Measurements from ENCODE around the gene TMEM182.

TMEM182 gene

DNA sequence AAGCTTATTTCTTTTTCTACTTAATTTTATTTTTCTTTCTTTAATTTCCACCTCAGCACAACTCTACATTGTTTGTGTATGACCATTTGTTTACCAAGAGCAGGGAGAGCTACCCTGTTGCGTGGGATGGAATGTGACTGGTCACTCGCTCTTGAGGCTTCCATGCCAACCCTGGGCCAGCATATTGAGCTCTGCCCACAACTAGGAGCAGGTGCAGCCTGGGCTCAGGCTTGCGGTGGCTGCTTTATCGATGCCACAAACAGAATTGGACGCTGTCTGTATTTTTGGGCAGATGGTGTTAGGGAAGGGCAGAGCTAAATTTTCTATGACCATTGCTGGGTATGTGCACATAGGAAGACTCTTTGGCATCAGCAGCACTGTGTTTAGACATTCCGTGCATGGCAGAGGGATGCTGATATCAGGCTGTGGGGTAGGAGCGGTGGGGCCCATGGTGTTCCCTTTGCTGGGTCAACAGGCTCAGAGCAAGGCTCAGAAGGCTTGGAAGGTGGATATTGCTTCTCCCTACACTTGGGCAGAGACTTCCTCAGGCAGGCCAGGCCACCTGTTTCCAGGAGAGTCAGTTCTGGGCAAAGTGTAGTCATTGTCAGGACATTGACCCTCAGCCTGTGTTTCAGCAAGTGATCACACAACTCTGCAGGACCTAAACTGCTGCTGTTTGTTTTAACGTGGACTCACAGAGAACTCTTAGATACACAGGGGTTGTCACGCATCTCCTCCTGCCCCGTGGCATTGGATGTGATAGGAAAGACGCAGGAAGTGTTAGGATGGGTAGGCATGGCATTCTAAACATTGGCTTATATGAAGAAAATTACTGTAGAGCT, 40.2 kb downstream of the TMEM182 start:
- no peak for DNase-seq

DNA sequence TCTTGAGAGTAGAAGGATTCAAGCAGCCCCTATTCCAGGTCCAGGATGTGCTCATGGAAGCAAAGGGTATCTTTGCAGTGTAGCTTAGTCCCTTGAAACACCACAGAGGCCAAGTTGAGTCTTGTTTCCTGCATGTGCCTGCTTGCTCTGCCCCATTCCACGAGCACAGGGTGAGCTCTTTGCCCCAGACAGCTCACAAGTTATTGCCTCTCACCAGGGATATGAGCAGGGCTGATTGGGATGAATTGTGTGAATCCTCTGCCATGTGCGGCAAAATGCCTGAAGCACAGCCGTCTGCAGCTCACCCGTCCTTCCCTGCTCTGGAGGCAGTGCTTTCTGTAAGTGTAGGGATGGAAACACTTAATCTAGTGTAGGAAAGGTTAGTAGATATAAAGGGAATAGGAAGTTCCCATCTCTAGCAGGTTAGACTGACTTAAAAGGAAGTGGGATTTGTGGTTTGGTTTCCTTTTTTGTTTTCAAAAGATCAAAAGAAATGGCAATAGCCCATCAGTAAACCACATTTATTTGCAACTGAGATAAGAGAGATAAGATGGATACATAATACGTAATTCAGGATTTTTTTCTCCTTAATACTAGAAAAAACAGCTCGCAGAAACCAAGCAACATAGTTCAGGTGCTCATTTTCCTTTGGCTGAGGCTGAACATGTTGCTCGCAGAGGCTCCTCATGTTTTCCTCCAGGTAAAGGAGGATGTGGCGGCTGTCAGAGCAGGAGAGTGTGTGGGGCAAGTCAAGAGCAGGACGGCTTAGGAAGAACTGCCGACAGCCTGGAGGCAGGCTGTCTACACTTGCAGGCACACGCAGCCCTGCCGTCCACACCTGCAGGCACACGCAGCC, 41.4 kb downstream of the TMEM182 start:
- DNase-seq, result no peak

DNA sequence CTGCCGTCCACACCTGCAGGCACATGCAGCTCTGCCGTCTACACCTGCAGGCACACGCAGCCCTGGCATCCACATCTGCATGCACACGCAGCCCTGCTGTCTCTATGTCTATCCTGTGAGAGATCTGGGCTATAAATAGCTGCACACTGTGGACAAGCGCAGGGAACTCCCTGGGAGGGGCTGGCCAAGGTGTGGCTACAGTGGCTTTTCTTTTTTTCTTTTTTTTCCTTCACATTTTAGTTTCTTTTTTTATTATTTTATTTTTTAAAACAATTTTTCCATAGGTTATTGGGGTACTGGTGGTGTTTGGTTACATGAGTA, 42.0 kb downstream of the TMEM182 start:
- DNase-seq, result no peak

- peak; percentile 40 to 45 for DNase-seq
Measured at GRCh38 chr2:102806250-102806837, 44.5 kb downstream of the TMEM182 start.

DNA sequence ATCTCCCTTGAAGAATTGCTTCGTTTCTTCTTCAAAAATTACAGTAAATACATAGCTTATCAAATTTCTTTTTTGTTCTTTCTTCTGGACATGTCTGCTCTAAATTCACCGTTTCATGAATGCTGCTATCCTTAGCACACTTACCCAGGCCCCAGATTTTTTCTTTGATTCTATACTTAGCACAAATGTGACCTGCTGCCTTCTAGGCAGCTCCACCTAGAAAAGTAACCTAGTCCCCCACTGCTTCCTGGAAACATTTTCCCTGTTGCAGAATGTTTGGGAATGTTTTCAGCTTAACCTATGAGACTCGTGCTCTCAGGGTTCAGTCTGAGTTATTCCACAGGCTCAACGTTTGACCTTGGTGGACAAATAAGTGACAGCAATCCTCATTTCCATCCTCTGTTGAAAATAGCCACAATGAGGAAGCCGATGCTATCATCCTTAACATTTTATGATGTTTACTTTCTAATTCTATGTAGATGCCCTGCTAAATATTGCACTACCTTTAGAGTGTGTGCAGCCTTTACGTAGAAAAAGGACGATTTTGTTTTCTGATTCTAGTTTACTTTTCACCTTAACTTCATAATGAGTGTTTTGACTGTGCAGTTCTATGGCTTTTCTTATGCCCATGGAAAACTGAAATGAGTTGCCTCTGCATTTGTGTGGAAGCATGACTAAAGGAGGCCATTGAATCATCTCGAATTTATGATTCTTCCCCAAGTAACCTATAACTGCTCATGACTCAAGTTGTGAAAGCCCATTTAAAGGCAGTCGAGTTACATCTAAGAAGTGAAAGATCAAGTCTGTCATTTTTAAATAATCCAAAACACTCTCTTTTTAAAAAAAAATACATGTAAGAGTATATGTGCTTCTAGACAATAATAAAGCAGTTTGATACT, 47.7 kb downstream of the TMEM182 start:
- no peak for DNase-seq

DNA sequence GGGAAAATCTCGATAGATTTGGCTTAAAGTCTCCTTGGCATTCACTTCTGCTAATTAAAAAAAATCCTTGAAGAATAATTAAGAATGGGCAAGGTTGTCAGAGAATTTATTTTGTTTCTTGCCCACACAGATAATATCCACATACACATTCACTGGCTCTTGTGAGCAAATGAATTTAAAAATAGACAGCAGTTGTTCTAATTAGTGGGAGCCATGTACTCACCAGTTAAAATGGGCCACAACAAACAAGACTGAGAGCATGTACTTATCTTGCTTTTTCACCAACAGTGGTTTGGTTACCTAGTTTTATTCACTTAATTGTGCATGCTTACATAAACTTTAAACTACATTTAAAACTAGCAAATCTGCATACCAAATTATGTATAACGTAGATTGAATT, 53.5 kb downstream of the TMEM182 start:
- DNase-seq, result no peak

GRCh38 chr2:102826904-102827303, 65.1 kb downstream of the TMEM182 start:
- DNase-seq, result no peak

DNA sequence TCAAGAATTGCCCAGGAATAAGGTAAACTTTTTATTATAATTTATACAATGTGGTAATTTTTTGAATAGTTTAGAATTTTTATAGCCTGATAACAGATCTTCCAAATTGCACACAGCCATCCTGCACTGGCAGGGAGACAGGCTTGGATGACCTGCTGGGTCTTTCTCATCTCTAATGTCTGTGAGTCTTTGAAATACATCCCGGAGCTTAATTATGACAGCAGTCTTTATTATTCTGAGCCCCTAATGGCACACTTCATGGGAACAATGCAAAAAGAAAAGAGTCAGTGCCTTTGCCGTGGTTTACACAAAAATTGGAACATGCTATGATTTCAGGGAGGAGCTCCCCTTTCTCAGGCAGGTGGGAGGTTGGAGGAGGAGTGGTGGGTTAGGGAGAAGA, 71.0 kb downstream of the TMEM182 start:
- DNase-seq, result no peak

DNA sequence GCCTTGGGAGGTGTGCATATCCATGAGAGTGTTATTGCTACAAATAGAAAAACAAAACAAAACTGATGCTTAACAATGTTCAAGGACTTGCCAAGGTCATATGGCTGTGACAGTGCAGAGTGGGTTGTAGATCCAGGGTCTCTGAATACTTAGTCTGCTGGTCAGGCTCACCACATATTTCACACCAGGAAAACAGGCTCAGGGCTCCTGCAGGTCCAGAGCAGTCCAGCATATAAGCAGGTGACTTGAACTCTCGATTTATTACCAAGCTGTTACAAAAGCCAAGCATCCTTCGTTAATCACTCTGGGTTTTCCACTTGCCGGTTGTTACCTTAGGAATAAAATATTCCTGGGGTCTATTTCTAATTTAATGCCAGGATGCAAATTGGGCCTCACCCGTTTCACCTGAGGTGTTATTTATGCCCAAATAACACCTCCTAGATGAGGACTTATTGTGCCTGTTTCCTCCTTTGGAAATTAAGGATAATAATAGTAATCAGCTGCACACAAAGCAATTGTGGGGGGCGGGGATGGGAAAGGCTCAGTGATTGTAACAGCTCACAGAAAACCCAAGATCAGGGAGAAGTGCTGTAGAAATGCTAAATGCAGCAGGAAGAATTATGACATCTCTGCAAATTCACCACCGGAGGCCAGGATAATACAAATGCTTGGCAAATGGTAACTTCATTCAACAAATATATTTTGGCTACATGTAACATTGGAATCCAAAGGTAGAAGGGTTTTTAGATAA, 72.9 kb downstream of the TMEM182 start:
- no peak for DNase-seq

DNA sequence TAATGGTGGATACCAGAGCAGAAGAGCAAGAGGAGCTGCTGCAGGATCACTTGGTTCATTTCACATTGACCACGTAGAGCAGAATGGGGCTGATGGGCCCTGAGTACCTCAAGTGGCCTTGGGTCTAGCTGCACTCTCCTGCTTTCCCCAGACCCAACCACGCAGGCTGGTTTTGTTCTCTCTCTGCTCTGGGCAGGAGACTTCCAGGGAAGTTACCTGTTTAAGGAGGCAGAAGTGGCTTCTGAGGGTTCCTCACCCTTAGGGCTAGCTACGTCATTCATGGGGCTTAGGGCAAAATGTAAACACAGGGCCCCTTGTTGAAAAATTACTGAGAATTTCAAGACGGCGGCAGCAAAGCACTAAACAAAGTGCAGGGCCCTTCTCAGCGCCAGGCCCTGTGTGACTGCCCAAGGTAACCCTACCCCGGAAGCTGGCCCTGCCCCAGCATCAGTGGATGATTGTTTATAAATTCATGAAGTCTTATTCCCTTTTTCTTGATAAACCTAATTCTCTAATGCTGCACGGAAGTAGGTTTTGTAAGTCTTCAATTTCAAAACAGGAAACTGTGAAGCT, 75.9 kb downstream of the TMEM182 start:
- DNase-seq, result peak in 1 of 2 donors; percentile 40

DNA sequence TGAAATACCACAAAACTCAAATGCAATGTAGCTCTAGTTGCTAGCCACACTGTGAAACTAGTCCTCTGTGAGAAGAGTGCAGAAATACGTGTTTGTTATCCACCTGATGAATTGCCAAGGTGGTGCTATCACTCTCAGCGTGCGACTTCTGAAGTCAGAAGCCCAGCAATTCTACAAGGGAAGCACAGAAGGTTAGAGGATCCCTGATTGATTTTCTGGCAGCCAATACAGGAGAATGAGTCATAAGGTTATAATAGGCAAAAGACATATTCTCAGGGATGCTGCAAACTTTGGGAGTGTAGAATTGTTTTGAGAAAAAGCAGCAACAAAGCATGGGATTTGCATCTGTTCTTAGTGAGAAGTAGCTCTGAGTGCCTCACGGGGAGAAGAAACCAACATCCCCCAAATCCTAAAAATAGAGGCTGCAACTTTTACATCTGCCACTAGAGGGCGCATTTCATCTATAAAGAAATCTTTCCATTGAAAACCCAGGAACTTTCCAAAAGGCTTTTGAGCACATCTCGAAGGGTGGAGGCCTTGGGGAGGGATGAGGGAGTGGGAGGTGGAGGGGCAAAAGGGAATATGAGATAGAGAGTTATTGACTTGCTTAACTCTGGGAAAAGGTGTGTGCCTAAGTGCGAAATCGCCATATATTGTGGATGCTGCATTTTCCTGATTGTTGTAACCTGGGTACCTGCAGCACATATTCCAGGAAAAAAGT, 78.0 kb downstream of the TMEM182 start:
- peak; percentile 66 to 69 for DNase-seq

- DNase-seq, result peak; percentile 61 to 64
Measured at GRCh38 chr2:102841107-102841840, 79.4 kb downstream of the TMEM182 start.

DNA sequence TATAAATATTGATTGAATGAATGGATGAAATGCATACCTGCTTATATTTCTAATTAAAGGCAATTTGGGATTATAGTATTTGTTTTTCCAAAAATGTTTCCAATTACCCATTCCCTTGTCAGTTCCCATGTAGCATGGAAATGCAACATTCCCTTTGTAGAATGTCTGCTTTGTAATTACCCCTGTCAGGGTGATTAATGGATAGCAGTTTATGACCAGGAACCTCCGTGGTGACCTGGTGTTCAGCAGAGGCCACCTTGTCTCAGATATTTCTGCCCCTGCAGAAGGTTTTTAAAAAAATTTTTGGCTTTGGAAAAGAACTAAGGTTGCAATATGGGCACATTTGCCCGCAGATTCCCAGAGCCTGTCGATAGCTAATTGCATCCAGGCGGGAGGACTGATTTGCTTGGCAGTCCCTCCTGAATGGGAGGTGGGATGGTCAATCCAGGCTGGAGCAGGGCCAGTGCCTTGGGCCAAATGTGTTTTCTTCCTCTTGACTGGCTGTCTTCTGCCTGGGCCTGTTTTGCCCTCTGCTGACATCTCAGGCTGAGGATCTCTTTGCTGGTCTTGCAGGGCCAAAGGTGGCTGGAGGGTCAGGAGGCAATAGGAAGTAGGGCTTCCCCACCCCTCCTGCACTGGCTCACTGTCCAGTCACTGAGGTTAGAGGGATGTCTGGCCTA, 82.1 kb downstream of the TMEM182 start:
- no peak for DNase-seq

GRCh38 chr2:102844911-102845310, 83.1 kb downstream of the TMEM182 start:
- DNase-seq, result no peak

GRCh38 chr2:102848366-102848839, 86.6 kb downstream of the TMEM182 start:
- DNase-seq, result peak; percentile 85 to 87

DNA sequence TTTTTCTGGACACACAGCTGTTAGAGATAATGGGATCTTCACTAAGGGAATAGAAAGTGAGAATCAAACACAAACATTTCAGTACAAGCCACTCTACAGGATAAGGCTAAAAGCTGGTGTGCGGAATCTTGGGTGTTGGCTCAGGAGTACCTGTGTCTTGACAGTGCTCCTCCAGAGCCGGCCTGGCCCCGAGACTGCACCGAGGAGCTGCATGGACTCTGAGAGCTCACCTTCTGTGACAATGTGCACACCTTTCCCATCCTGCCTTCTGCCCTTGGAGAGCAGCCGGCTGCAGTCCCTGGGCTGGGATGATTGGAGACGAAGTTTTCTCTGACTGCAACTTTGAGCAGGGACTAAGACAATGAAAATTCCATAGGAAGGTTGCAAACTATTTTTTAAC, 89.1 kb downstream of the TMEM182 start:
- DNase-seq, result no peak

GRCh38 chr2:102852867-102853266, 91.0 kb downstream of the TMEM182 start:
- no peak for DNase-seq
